ENCODE measurements around the gene NOL4L.
"Not testable (repeated sequence)": the region's sequence is repeated elsewhere in the genome, so short reads cannot be mapped to it uniquely, and the experiment has no call there.

NOL4L gene

GRCh38 chr20:32411955-32412706 is 173.0 kb downstream of the NOL4L start:
- no peak for ATAC-seq
- TF ChIP-seq, protein P1, sequence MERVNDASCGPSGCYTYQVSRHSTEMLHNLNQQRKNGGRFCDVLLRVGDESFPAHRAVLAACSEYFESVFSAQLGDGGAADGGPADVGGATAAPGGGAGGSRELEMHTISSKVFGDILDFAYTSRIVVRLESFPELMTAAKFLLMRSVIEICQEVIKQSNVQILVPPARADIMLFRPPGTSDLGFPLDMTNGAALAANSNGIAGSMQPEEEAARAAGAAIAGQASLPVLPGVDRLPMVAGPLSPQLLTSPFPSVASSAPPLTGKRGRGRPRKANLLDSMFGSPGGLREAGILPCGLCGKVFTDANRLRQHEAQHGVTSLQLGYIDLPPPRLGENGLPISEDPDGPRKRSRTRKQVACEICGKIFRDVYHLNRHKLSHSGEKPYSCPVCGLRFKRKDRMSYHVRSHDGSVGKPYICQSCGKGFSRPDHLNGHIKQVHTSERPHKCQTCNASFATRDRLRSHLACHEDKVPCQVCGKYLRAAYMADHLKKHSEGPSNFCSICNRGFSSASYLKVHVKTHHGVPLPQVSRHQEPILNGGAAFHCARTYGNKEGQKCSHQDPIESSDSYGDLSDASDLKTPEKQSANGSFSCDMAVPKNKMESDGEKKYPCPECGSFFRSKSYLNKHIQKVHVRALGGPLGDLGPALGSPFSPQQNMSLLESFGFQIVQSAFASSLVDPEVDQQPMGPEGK (CRISPR knock-in tag; IDR thresholded peaks at IDR 0.05; ENCODE audit: borderline replicate concordance): no peak
- TF ChIP-seq OSR1 (CRISPR knock-in tag; IDR thresholded peaks at IDR 0.05) (no peak), RARB (CRISPR knock-in tag; IDR thresholded peaks at IDR 0.05) (no peak), ZNF70 (CRISPR knock-in tag; IDR thresholded peaks at IDR 0.05) (no peak), PPARA (CRISPR knock-in tag; IDR thresholded peaks at IDR 0.05; ENCODE audit: borderline replicate concordance) (no peak), ESRRG (CRISPR knock-in tag; IDR thresholded peaks at IDR 0.05) (no peak), ZNF565 (CRISPR knock-in tag; conservative IDR thresholded peaks at IDR 0.05; ENCODE audit: low read depth) (no peak), CSDC2 (CRISPR knock-in tag; IDR thresholded peaks at IDR 0.05) (no peak), BACH2 (CRISPR knock-in tag; IDR thresholded peaks at IDR 0.05; ENCODE audit: borderline replicate concordance) (no peak), ZC3H10 (CRISPR knock-in tag; IDR thresholded peaks at IDR 0.05) (no peak), GLIS3 (CRISPR knock-in tag; IDR thresholded peaks at IDR 0.05) (no peak), ZFP30 (CRISPR knock-in tag; IDR thresholded peaks at IDR 0.05) (no peak), CSRNP3 (CRISPR knock-in tag; IDR thresholded peaks at IDR 0.05) (no peak), SNAI2 (CRISPR knock-in tag; IDR thresholded peaks at IDR 0.05) (no peak), TCF4 (CRISPR knock-in tag; IDR thresholded peaks at IDR 0.05; ENCODE audit: borderline replicate concordance) (no peak), ZNF8 (CRISPR knock-in tag; IDR thresholded peaks at IDR 0.05) (no peak)

- not testable (repeated sequence) for ATAC-seq
Measured at GRCh38 chr20:32407131-32407750, 177.9 kb downstream of the NOL4L start.

DNA sequence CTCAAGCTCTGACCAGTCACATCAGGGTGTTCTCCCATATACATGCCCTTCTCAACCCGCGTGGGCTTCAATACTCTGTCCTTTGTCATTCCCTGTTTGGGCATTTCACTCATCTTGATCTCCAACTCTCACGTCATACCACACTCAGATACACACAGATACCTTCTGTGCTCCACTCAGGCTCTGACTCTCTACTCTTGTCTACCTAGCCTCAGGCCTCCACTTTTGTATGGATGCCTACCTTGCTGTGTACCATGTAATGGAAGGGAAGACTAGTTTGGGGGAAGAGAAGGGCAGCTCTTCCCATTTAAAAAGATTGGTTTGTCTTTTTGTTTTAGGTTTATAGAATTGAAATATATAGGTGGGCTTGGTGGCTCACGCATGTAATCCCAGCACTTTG is 178.4 kb downstream of the NOL4L start:
- ATAC-seq: no peak
- no peak for TF ChIP-seq ZNF70 (CRISPR knock-in tag; IDR thresholded peaks at IDR 0.05)
- no peak for TF ChIP-seq ISL1 (CRISPR knock-in tag; IDR thresholded peaks at IDR 0.05)
- TF ChIP-seq ZNF565 (CRISPR knock-in tag; conservative IDR thresholded peaks at IDR 0.05; ENCODE audit: low read depth): no peak
- TF ChIP-seq PPARA (CRISPR knock-in tag; IDR thresholded peaks at IDR 0.05; ENCODE audit: borderline replicate concordance): no peak
- TF ChIP-seq OSR1 (CRISPR knock-in tag; IDR thresholded peaks at IDR 0.05): no peak
- TF ChIP-seq TCF4 (CRISPR knock-in tag; IDR thresholded peaks at IDR 0.05; ENCODE audit: borderline replicate concordance): no peak
- TF ChIP-seq BACH2 (CRISPR knock-in tag; IDR thresholded peaks at IDR 0.05; ENCODE audit: borderline replicate concordance): no peak
- TF ChIP-seq ZNF8 (CRISPR knock-in tag; IDR thresholded peaks at IDR 0.05): no peak
- no peak for TF ChIP-seq SNAI2 (CRISPR knock-in tag; IDR thresholded peaks at IDR 0.05)
- no peak for TF ChIP-seq CSRNP3 (CRISPR knock-in tag; IDR thresholded peaks at IDR 0.05)
- TF ChIP-seq ZC3H10 (CRISPR knock-in tag; IDR thresholded peaks at IDR 0.05): no peak
- no peak for TF ChIP-seq CSDC2 (CRISPR knock-in tag; IDR thresholded peaks at IDR 0.05)
- no peak for TF ChIP-seq ESRRG (CRISPR knock-in tag; IDR thresholded peaks at IDR 0.05)
- no peak for TF ChIP-seq TOX (CRISPR knock-in tag; IDR thresholded peaks at IDR 0.05; ENCODE audit: borderline replicate concordance)
- TF ChIP-seq CREB5 (CRISPR knock-in tag; IDR thresholded peaks at IDR 0.05; ENCODE audit: low read depth): no peak
- no peak for TF ChIP-seq POU6F1 (CRISPR knock-in tag; IDR thresholded peaks at IDR 0.05; ENCODE audit: borderline replicate concordance, low read depth)

Measured in SK-N-SH treated with all-trans-retinoic acid at 6 μM for 48 hours (cell line).